ENCODE data around the gene CRIP3.
"Not testable (repeated sequence)": the region's sequence is repeated elsewhere in the genome, so short reads cannot be mapped to it uniquely, and the experiment has no call there.

The CRIP3 gene

GRCh38 chr6:43308101-43308989 lies at the start of gene CRIP3:
Gene CRIP3 (minus strand): TSS chr6:43308826. CDS start chr6:43308792, 34 bp downstream.
- no peak for DNase-seq

- DNase-seq, result no peak
Measured at GRCh38 chr6:43355862-43356590, 47.4 kb upstream of the CRIP3 start.

GRCh38 chr6:43351951-43352350 lies 43.3 kb upstream of the CRIP3 start:
- not testable (repeated sequence) for DNase-seq

GRCh38 chr6:43347444-43347843 lies 38.8 kb upstream of the CRIP3 start:
- DNase-seq, result no peak

- no peak for DNase-seq
Measured at GRCh38 chr6:43347021-43347420, 38.4 kb upstream of the CRIP3 start.

- DNase-seq, result not testable (repeated sequence)
Measured at GRCh38 chr6:43346243-43346642, 37.6 kb upstream of the CRIP3 start.

GRCh38 chr6:43339168-43339567 lies 30.5 kb upstream of the CRIP3 start:
- DNase-seq, result no peak

GRCh38 chr6:43338243-43338642 lies 29.6 kb upstream of the CRIP3 start:
- no peak for DNase-seq

- no peak for DNase-seq
Measured at GRCh38 chr6:43336382-43336781, 27.8 kb upstream of the CRIP3 start.

GRCh38 chr6:43335469-43335868 lies 26.8 kb upstream of the CRIP3 start:
- no peak for DNase-seq

- no peak for DNase-seq
Measured at GRCh38 chr6:43334466-43335095, 26.0 kb upstream of the CRIP3 start.

- no peak for DNase-seq
Measured at GRCh38 chr6:43331891-43332290, 23.3 kb upstream of the CRIP3 start.

- no peak for DNase-seq
Measured at GRCh38 chr6:43331470-43331869, 22.8 kb upstream of the CRIP3 start.

- no peak for DNase-seq
Measured at GRCh38 chr6:43328528-43328927, 19.9 kb upstream of the CRIP3 start.

- DNase-seq, result no peak
Measured at GRCh38 chr6:43325876-43326275, 17.2 kb upstream of the CRIP3 start.

- DNase-seq, result no peak
Measured at GRCh38 chr6:43318011-43318410, 9.4 kb upstream of the CRIP3 start.

- no peak for DNase-seq
Measured at GRCh38 chr6:43313813-43314212, 5.2 kb upstream of the CRIP3 start.

GRCh38 chr6:43311666-43312065 lies 3.0 kb upstream of the CRIP3 start:
- DNase-seq, result no peak

GRCh38 chr6:43310624-43311023 lies 2.0 kb upstream of the CRIP3 start:
- DNase-seq, result no peak

GRCh38 chr6:43310134-43310533 lies 1.5 kb upstream of the CRIP3 start:
- no peak for DNase-seq

GRCh38 chr6:43308990-43309477 lies 408 bp upstream of the CRIP3 start:
- no peak for DNase-seq

GRCh38 chr6:43307451-43308100 lies 1.1 kb downstream of the CRIP3 start:
- DNase-seq, result no peak

GRCh38 chr6:43306086-43306485 lies 2.5 kb downstream of the CRIP3 start:
- no peak for DNase-seq
